H1 (cell line): ENCODE data around the gene N4BP3. TPM values are rescaled to one million over a fixed set of nuclear protein-coding genes. Genes with fewer than 3 reads are reported as not detected.

Experiments used
- CHD1 ChIP-seq: IDR thresholded peaks from 2 replicates; pipeline ENCODE4 v1.6.1; 2012; ENCODE audit warnings: low read depth, low read length, improper control_type of control experiment
- EGR1 ChIP-seq: IDR thresholded peaks from 2 replicates; pipeline ENCODE4 v1.6.1; 2011; ENCODE audit warnings: low read depth, low read length, borderline replicate concordance
- SUZ12 ChIP-seq: fragments of 200-600 bp; sonication (generic); IDR thresholded peaks from 2 replicates; pipeline ENCODE4 v1.6.1; 2012; ENCODE audit warnings: mild to moderate bottlenecking, inconsistent platforms, low read length, moderate library complexity, mixed read lengths
- TBP ChIP-seq: IDR thresholded peaks from 2 replicates; pipeline ENCODE4 v1.6.1; 2011; ENCODE audit warnings: low read depth, low read length, improper control_type of control experiment
- polyA plus RNA-seq, 7 experiments: library from polyadenylated mRNA; depleted of rRNA in 3 of 7; stranded (reverse) in 5 of 7; unstranded in 2 of 7; fragments of >200 nt in 5 of 7; fragments of 200-250 nt in 2 of 7; gene quantifications; 1 replicate in 5 of 7; 2 replicates in 1 of 7; 4 replicates in 1 of 7; pipeline versions ENCODE4 v1.2.1 to v1.2.3, GENCODE V29; 2011 to 2013; ENCODE audit warnings: missing spikeins in 2 of 7, mixed read lengths in 2 of 7
- total RNA-seq: library from RNA; stranded (reverse); fragmentation: NEBNext Ultra II Directional; extraction: Animal tissue kit (Norgen Biotek cat#: 25700); gene quantifications from 2 replicates; pipeline ENCODE4 v1.2.1, GENCODE V29; 2021
- TF ChIP-seq, protein P1 (sequence below): fragments of 300-600 bp; sonication (generic); IDR thresholded peaks from 2 replicates; pipeline ENCODE4 v1.7.1; 2012; ENCODE audit warnings: low read length, moderate library complexity, mild to moderate bottlenecking, inconsistent platforms; ENCODE audit not compliant: insufficient replicate concordance
- TF ChIP-seq, protein P2 (sequence below): IDR thresholded peaks from 2 replicates; pipeline ENCODE4 v1.6.1; 2011; ENCODE audit warnings: low read depth, mild to moderate bottlenecking, low read length; ENCODE audit not compliant: insufficient read depth

N4BP3 gene
- total and polyA plus RNA-seq, 2 of the 8 experiments (the other 6 are each of a cell fraction or from before 2014, with no cell fraction given): 13.1 to 39.2 TPM

DNA sequence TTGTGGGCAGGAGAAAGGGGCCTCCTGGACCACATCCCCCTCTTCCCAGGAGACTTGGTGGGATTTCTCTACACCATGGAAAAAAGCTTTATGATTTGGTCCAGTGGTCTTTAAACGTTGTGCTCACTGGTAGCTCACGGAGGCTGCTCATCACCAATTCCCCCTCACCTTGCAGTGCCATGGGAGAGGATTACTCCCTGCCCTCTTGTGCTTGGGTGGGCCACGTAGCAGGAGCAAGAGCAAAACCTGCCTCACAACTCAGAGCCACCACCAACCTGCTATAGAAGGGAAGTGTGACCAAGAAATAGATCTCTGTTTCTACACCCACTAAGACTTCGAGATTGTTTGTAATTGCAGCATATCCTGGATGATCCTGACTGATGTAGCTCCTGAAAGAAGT, 42.2 kb upstream of the N4BP3 start (continued):
- TF ChIP-seq, protein P1, sequence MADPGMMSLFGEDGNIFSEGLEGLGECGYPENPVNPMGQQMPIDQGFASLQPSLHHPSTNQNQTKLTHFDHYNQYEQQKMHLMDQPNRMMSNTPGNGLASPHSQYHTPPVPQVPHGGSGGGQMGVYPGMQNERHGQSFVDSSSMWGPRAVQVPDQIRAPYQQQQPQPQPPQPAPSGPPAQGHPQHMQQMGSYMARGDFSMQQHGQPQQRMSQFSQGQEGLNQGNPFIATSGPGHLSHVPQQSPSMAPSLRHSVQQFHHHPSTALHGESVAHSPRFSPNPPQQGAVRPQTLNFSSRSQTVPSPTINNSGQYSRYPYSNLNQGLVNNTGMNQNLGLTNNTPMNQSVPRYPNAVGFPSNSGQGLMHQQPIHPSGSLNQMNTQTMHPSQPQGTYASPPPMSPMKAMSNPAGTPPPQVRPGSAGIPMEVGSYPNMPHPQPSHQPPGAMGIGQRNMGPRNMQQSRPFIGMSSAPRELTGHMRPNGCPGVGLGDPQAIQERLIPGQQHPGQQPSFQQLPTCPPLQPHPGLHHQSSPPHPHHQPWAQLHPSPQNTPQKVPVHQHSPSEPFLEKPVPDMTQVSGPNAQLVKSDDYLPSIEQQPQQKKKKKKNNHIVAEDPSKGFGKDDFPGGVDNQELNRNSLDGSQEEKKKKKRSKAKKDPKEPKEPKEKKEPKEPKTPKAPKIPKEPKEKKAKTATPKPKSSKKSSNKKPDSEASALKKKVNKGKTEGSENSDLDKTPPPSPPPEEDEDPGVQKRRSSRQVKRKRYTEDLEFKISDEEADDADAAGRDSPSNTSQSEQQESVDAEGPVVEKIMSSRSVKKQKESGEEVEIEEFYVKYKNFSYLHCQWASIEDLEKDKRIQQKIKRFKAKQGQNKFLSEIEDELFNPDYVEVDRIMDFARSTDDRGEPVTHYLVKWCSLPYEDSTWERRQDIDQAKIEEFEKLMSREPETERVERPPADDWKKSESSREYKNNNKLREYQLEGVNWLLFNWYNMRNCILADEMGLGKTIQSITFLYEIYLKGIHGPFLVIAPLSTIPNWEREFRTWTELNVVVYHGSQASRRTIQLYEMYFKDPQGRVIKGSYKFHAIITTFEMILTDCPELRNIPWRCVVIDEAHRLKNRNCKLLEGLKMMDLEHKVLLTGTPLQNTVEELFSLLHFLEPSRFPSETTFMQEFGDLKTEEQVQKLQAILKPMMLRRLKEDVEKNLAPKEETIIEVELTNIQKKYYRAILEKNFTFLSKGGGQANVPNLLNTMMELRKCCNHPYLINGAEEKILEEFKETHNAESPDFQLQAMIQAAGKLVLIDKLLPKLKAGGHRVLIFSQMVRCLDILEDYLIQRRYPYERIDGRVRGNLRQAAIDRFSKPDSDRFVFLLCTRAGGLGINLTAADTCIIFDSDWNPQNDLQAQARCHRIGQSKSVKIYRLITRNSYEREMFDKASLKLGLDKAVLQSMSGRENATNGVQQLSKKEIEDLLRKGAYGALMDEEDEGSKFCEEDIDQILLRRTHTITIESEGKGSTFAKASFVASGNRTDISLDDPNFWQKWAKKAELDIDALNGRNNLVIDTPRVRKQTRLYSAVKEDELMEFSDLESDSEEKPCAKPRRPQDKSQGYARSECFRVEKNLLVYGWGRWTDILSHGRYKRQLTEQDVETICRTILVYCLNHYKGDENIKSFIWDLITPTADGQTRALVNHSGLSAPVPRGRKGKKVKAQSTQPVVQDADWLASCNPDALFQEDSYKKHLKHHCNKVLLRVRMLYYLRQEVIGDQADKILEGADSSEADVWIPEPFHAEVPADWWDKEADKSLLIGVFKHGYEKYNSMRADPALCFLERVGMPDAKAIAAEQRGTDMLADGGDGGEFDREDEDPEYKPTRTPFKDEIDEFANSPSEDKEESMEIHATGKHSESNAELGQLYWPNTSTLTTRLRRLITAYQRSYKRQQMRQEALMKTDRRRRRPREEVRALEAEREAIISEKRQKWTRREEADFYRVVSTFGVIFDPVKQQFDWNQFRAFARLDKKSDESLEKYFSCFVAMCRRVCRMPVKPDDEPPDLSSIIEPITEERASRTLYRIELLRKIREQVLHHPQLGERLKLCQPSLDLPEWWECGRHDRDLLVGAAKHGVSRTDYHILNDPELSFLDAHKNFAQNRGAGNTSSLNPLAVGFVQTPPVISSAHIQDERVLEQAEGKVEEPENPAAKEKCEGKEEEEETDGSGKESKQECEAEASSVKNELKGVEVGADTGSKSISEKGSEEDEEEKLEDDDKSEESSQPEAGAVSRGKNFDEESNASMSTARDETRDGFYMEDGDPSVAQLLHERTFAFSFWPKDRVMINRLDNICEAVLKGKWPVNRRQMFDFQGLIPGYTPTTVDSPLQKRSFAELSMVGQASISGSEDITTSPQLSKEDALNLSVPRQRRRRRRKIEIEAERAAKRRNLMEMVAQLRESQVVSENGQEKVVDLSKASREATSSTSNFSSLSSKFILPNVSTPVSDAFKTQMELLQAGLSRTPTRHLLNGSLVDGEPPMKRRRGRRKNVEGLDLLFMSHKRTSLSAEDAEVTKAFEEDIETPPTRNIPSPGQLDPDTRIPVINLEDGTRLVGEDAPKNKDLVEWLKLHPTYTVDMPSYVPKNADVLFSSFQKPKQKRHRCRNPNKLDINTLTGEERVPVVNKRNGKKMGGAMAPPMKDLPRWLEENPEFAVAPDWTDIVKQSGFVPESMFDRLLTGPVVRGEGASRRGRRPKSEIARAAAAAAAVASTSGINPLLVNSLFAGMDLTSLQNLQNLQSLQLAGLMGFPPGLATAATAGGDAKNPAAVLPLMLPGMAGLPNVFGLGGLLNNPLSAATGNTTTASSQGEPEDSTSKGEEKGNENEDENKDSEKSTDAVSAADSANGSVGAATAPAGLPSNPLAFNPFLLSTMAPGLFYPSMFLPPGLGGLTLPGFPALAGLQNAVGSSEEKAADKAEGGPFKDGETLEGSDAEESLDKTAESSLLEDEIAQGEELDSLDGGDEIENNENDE: no peak
- TF ChIP-seq SUZ12: no peak
- no peak for TF ChIP-seq TBP
- no peak for TF ChIP-seq CHD1
- TF ChIP-seq, protein P2, sequence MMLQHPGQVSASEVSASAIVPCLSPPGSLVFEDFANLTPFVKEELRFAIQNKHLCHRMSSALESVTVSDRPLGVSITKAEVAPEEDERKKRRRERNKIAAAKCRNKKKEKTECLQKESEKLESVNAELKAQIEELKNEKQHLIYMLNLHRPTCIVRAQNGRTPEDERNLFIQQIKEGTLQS: no peak
- no peak for TF ChIP-seq EGR1
